Pancreas (tissue), 10 donors: Measurements from ENCODE around the gene DLEU7. TPM values are rescaled to one million over a fixed set of nuclear protein-coding genes. Genes with fewer than 3 reads are reported as not detected.

Experiments
- ATAC-seq, 4 donors: fragments of 200-7000 bp; cut with Tn5 transposase; one replicate each; pipeline versions ENCODE4 v1.8.0 to v1.9.1; 2020; ENCODE audit warnings: mild to moderate bottlenecking in 4 of 4, moderate library complexity in 4 of 4
- DNase-seq, 6 donors: peaks; one replicate each; pipeline ENCODE4 v3.0.0-alpha.2; 2020
- FAIRE-seq: peaks from 2 replicates; lab custom pipeline; 2012; peaks lifted over from hg19 to GRCh38; lab: Jason Lieb, UNC
- H3K27ac ChIP-seq, 4 donors: fragments of 200-600 bp; sonication (generic); 1 replicate in 3 of 4; 2 replicates in 1 of 4; pipeline versions ENCODE4 v1.5.0 to v1.8.0; 2020
- H3K27me3 ChIP-seq, 4 donors: fragments of 200-600 bp; one replicate each; pipeline ENCODE4 v1.8.0; 2021
- H3K36me3 ChIP-seq, 3 donors: fragments of 200-600 bp; sonication (generic) in 1 of 3; one replicate each; pipeline versions ENCODE4 v1.5.0 to v1.8.0; 2020 to 2021
- H3K4me1 ChIP-seq, 3 donors: fragments of 200-600 bp; one replicate each; pipeline ENCODE4 v1.8.0; 2021
- H3K4me3 ChIP-seq, 4 donors: fragments of 200-600 bp; sonication (generic) in 2 of 4; one replicate each; pipeline versions ENCODE4 v1.5.0 to v1.8.0; 2020 to 2021
- H3K9me3 ChIP-seq, 4 donors: fragments of 200-600 bp; one replicate each; pipeline ENCODE4 v1.8.0; 2021
- CTCF ChIP-seq, 4 donors: fragments of 200-600 bp; sonication (generic) in 3 of 4; IDR thresholded peaks; one replicate each; pipeline versions ENCODE4 v1.5.0 to v1.8.0; 2021; ENCODE audit warnings: antibody characterized with exemption in 4 of 4
- WGBS, 2 donors: extraction: QIAGEN DNeasy Blood & Tissue Kit; methylation state at CpG; one replicate each; pipeline ENCODE4 v1.1.7; 2013; 5-methylcytosine and 5-hydroxymethylcytosine counted together
- intact Hi-C, 3 donors: fragments of 100-400 bp; cut with DNase I; formaldehyde crosslinking; loops; one replicate each; pipeline versions ENCODE4 v1.11.1 to v1.14.2; 2022
- polyA plus RNA-seq, 2 donors: library from polyadenylated mRNA; stranded (reverse); fragments of 200-250 nt; gene quantifications; one replicate each; pipeline ENCODE4 v1.2.3, GENCODE V29; 2013
- total RNA-seq, 6 donors: library from RNA; stranded (reverse); fragmentation: NEBNext Ultra II Directional in 4 of 6; extraction: Animal tissue kit (Norgen Biotek cat#: 25700) in 4 of 6; gene quantifications; one replicate each; pipeline versions ENCODE4 v1.2.1 to v1.2.4, GENCODE V29; 2021 to 2023
- donor health status: healthy with polysubstance abuse.
- donor health status: DM: no; HTN: no; CAD: no; lungs with moderate emphysema.
- donor health status: DM: no; HTN: no; CAD: no.
- donor health status: control.
- donor health status: control.
- donor health status: Bipolar disorder and iron deficiency.
- donor health status: DM: yes; HTN: yes; CAD: no.
- donor health status: DM: no; HTN: no; CAD: no.
- donor health status: DM: no; HTN: no; CAD: no.
- donor health status: DM: yes; HTN: yes; CAD: no.

The DLEU7 gene
- total and polyA plus RNA-seq, 8 donors: 0.02 to 0.47 (median 0.08) TPM; not detected in 3

GRCh38 chr13:50800091-50800739 is 43.3 kb downstream of the DLEU7 start:
- whole genome bisulfite sequencing, 2 donors: 52 to 53% methylated on average over 6 of the region's 6 CpGs
- Histone ChIP-seq H3K27ac (no peak overlapping the region), H3K36me3 (no peaks in the 10 kb centered on the region), H3K27me3 (no peaks in the 10 kb centered on the region), H3K9me3 (no peaks in the 10 kb centered on the region), H3K4me1 (peaks cover 0 to 7% (median 0%) of the 10 kb centered on the region in 3 donors), H3K4me3 (no peak overlapping the region)
- ATAC-seq (peak in 2 of 4 donors; percentile 25 to 50), FAIRE-seq (no peak), DNase-seq (no peak)
- TF ChIP-seq CTCF (IDR thresholded peaks at IDR 0.05): no peak
- intact Hi-C loops: loop anchor here in 1 of 3 donors (5.0 kb wide), 1 partner anchor 713 kb away; no protein-coding TSS in a partner anchor

- Histone ChIP-seq H3K4me3 (no peak overlapping the region), H3K36me3 (no peaks in the 10 kb centered on the region), H3K4me1 (peaks cover 0 to 7% (median 0%) of the 10 kb centered on the region in 3 donors), H3K27ac (no peak overlapping the region), H3K9me3 (no peaks in the 10 kb centered on the region), H3K27me3 (no peaks in the 10 kb centered on the region)
- DNase-seq (no peak), ATAC-seq (no peak), FAIRE-seq (no peak)
- TF ChIP-seq CTCF (IDR thresholded peaks at IDR 0.05): no peak
- intact Hi-C loops: no loop called here
- 69 to 73% methylated on average over 2 of the region's 2 CpGs for WGBS, 2 donors
Observed at GRCh38 chr13:50798923-50799322, 44.6 kb downstream of the DLEU7 start.

- ATAC-seq (no peak), DNase-seq (no peak), FAIRE-seq (no peak)
- no peaks in the 10 kb centered on the region for H3K9me3 ChIP-seq
- intact Hi-C loops: no loop called here
- no peak overlapping the region for H3K27ac ChIP-seq
- TF ChIP-seq CTCF (IDR thresholded peaks at IDR 0.05): no peak
- no peaks in the 10 kb centered on the region for H3K27me3 ChIP-seq
- WGBS, 2 donors: 52 to 59% methylated on average over 8 of the region's 8 CpGs
- H3K36me3 ChIP-seq: no peaks in the 10 kb centered on the region
- peaks cover 0 to 7% (median 0%) of the 10 kb centered on the region in 3 donors for H3K4me1 ChIP-seq
- H3K4me3 ChIP-seq: no peak overlapping the region
Observed at GRCh38 chr13:50797091-50797490, 46.4 kb downstream of the DLEU7 start.

GRCh38 chr13:50796463-50796862 is 47.0 kb downstream of the DLEU7 start:
- WGBS, 2 donors: 74 to 94% methylated on average over 1 of the region's 1 CpG
- intact Hi-C loops: no loop called here
- TF ChIP-seq CTCF (IDR thresholded peaks at IDR 0.05): no peak
- no peaks in the 10 kb centered on the region for H3K9me3 ChIP-seq
- no peaks in the 10 kb centered on the region for H3K27me3 ChIP-seq
- peaks cover 0 to 7% (median 0%) of the 10 kb centered on the region in 3 donors for H3K4me1 ChIP-seq
- ATAC-seq (no peak), FAIRE-seq (no peak), DNase-seq (no peak)
- no peak overlapping the region for H3K27ac ChIP-seq
- H3K4me3 ChIP-seq: no peak overlapping the region
- no peaks in the 10 kb centered on the region for H3K36me3 ChIP-seq

- intact Hi-C loops: no loop called here
- DNase-seq (no peak), ATAC-seq (no peak), FAIRE-seq (no peak)
- 94 to 96% methylated on average over 1 of the region's 1 CpG for WGBS, 2 donors
- Histone ChIP-seq H3K4me3 (no peak overlapping the region), H3K9me3 (no peaks in the 10 kb centered on the region), H3K4me1 (no peaks in the 10 kb centered on the region), H3K36me3 (no peaks in the 10 kb centered on the region), H3K27ac (no peak overlapping the region), H3K27me3 (no peaks in the 10 kb centered on the region)
- no peak for TF ChIP-seq CTCF (IDR thresholded peaks at IDR 0.05)
Observed at GRCh38 chr13:50794226-50794625, 49.3 kb downstream of the DLEU7 start.
